ENCODE data around the gene WNT11.

GRCh38 chr11:76248210-76248609, 41.9 kb upstream of the WNT11 start:
- no peak for TF ChIP-seq NFRKB (IDR thresholded peaks at IDR 0.05)
- TF ChIP-seq SUZ12 (IDR thresholded peaks at IDR 0.05), result no peak

Data from HEK293T (cell line).